ENCODE results near the gene CBX2.

- TF ChIP-seq RAD21 (IDR thresholded peaks at IDR 0.05; ENCODE audit: low read length) = no peak
- no peak for TF ChIP-seq FOXJ3 (CRISPR knock-in tag; IDR thresholded peaks at IDR 0.05)
- TF ChIP-seq TCF12 (IDR thresholded peaks at IDR 0.05) = no peak
- no peak for TF ChIP-seq RCOR1 (IDR thresholded peaks at IDR 0.05; ENCODE audit: low read length)
- TF ChIP-seq POLR2AphosphoS5 (IDR thresholded peaks at IDR 0.05; ENCODE audit: low read depth, low read length) = no peak
- TF ChIP-seq SIN3A (IDR thresholded peaks at IDR 0.05; ENCODE audit: borderline replicate concordance, low read depth, low read length) = no peak
- TF ChIP-seq CTCF (IDR thresholded peaks at IDR 0.05) = no peak
- TF ChIP-seq SMC3 (IDR thresholded peaks at IDR 0.05; ENCODE audit: low read depth, low read length) = no peak
- TF ChIP-seq GABPA (IDR thresholded peaks at IDR 0.05; ENCODE audit: low read depth) = no peak
- TF ChIP-seq MXI1 (IDR thresholded peaks at IDR 0.05; ENCODE audit: low read depth, low read length) = no peak
- no peak for TF ChIP-seq CHD2 (IDR thresholded peaks at IDR 0.05; ENCODE audit: low read length, partially characterized antibody)
- no peak for TF ChIP-seq RFX5 (IDR thresholded peaks at IDR 0.05; ENCODE audit: low read length)
- TF ChIP-seq IRF3 (IDR thresholded peaks at IDR 0.05; ENCODE audit: low read depth, low read length) = no peak
These were observed 27.1 kb downstream of the CBX2 start for GRCh38 chr17:79804856-79805696.

All from SK-N-SH (cell line).